Pons (tissue), 1 donor: Measurements from ENCODE around the gene RANBP1.

Experiments used
- DNase-seq: peaks from one replicate; pipeline ENCODE4 v3.0.0-alpha.2; 2016; ENCODE audit warnings: low spot score

RANBP1 gene

DNA sequence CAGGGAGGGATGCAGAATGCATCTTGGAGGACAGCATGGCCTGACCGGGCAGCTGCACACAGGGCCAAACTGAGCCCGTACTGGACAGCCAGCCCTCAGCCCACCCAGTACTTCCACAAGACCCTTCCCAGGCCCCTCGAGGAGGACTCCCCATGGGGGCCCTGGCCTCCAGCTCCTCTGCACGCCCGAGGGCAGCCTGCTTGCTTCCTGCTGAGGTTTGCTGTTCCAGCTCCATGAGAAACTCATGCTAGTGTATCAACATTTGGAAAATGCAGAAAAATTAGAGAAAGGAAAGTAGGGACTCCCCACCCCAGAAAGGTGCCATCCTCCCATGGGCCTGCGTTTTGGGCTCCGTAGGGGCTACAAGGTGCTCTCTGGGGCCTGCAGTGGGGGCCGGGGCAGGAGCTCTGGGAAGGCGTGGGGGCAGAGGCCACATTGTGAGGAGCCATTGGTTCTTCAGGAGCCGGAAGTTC, 56.3 kb downstream of the RANBP1 start:
- DNase-seq = no peak

DNA sequence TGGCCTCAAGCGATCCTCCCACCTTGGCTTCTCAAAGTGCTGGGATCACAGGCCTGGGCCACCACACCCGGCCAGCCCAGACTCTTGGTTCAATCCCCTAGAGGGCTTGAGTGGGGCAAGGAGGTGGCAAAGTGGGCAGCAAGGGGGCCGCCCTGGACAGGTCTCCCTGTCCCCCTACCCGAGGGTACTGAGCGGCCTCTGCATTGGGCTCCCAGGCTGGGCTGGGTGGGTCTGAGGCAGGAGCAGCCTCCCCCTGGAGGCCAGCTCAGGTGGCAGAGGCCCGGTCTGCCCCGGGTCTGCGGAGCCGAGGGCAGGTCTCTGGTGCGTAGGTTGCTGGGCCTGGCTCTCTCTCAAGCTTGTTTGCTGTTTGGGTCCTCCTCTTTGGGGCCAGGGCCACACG, 57.3 kb downstream of the RANBP1 start:
- no peak for DNase-seq

DNA sequence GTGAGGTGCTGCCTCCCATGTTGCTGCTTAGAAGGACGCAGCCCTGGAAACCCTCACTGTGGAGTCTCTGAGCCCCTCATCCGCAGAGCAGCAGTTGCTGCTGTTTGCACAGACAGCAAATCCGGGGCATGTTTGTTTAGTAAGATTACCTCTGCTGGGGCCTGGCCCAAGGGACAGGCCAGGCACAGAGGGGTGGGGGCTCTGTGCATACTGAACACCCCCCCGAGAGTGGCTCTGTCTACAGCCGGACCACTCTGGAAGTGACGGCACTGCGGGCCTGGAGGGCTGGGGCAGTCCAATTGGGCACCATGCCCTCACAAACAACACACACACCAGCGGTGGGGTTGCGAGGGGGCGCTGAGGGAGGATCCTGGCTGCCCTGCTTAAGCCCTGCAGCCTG, 57.9 kb downstream of the RANBP1 start:
- DNase-seq = no peak

DNA sequence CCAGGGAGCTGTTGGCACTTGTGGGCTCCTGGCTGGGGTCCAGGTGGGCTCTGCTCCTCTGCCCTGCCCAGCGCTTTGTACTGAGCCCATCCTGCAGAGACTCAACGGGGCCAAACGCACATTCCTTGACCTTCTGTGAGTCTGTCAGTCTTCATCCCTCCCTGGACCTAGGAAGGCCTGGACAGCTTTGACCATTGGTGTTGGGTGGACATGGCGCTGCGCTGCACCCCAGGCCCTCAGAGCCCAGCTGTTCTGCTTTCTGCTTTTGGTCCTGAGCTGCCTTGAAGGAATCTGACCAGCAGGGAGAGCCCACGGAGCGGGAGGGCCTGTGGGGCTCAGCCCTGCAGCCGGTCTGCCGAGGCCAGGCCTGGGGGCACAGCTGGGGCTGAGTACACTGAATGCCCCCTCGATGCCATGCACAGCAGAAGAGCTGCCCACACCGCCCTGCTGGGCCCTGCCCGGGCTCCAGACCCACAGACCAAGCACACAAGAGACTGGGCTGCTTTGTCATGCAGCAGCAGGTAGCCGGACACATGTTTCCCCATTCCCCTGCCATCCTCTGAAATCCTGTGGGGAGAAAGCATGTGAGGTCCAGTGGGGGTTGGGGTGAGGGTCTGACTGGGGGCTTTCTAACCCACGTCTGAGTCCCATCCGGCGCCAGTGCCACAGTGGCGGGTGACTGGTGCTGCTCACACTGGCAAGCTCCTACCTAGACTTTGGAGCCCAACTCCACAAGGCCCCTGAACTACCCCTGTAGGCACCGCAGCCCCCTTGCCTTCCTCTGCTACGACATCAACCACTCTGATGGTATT, 59.1 kb downstream of the RANBP1 start:
- DNase-seq = no peak

DNA sequence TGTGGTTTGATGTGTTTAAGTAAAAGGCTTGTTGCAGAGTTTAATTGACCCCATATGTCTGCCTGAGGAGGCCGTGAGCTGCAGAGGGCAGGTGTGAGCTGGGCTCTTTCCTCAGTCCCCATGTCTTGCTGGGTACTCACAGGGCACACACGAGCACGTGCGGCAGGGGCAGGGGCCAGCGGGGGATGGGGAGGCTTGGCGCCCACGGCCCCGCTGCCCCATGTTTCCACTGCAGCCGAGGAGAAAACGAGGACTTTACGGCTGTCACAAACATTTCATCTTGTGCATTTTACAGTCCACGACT, 59.6 kb downstream of the RANBP1 start:
- DNase-seq = no peak

DNA sequence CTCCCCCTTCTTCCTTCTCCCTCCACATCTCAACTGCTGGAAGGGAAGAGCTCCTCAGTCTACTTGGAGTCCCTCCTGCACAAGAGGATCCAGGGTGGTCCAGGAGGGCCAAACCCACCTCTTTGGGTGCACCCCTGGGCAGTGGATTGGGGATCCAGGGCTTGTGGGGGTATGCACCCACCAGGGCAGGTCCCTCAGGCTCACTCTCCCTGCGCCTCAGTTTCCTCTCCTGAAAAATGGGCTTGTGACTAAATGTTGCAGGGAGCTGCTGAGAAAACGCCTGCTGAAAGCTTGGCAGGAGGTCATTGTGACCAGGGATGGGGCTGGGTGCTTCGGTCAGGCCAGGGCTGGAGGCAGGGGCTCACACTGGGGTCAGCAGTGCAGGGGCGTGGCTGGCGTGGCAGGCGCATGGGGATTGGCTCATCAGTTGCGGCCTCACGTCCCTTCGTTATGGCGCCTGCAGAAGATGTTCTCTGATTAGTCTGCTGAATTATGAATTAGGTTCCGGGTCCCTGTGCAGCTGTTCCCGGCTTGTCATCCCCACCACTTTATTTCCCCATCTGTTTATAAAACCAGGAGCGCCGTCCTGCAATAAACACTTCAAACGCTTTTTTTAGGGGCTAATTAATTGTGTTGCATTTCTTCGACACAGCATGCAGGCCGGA, 60.6 kb downstream of the RANBP1 start:
- DNase-seq = no peak
